CD14-positive monocyte (primary cell): ENCODE data around the gene GIT1. TPM values are rescaled to one million over a fixed set of nuclear protein-coding genes. Genes with fewer than 3 reads are reported as not detected.
A peak's percentile ranks its signal among the peaks of the same experiment; 100 is the strongest.

Experiments
- DNase-seq, 3 donors: peaks; one replicate each; pipeline ENCODE4 v3.0.0-alpha.2; 2011 to 2022
- H2AFZ ChIP-seq: 2 replicates; pipeline ENCODE4 v1.6.0; 2012; ENCODE audit warnings: mild to moderate bottlenecking, low read depth, low read length, inconsistent platforms; ENCODE audit not compliant: insufficient read depth, poor library complexity, severe bottlenecking
- H3K27ac ChIP-seq, 2 donors: 1 replicate in 1 of 2; 2 replicates in 1 of 2; pipeline ENCODE4 v1.5.1; 2012 to 2013; ENCODE audit warnings: low read length in 2 of 2, control low read depth in 1 of 2, inconsistent platforms in 1 of 2, low read depth in 1 of 2, mild to moderate bottlenecking in 1 of 2
- H3K27me3 ChIP-seq, 2 donors: one replicate each; pipeline versions ENCODE4 v1.6.0 to v1.6.1; 2011 to 2013; ENCODE audit warnings: low read length in 2 of 2; ENCODE audit not compliant: control insufficient read depth in 2 of 2, insufficient read depth in 2 of 2
- H3K36me3 ChIP-seq, 2 donors: replicated peaks in 1 of 2; 1 replicate in 1 of 2; 2 replicates in 1 of 2; pipeline versions ENCODE4 v1.5.1 to v1.6.1; 2012 to 2013; ENCODE audit warnings: low read length in 2 of 2, control low read depth in 1 of 2, inconsistent platforms in 1 of 2, mild to moderate bottlenecking in 1 of 2; ENCODE audit not compliant: insufficient read depth in 2 of 2, control insufficient read depth in 1 of 2
- H3K4me1 ChIP-seq, 2 donors: 1 replicate in 1 of 2; 2 replicates in 1 of 2; pipeline versions ENCODE4 v1.5.1 to v1.6.1; 2012 to 2013; ENCODE audit warnings: low read length in 2 of 2, control low read depth in 1 of 2, inconsistent platforms in 1 of 2, mild to moderate bottlenecking in 1 of 2, moderate library complexity in 1 of 2; ENCODE audit not compliant: insufficient read depth in 2 of 2, control insufficient read depth in 1 of 2
- H3K4me2 ChIP-seq: replicated peaks from 2 replicates; pipeline ENCODE3; 2012; ENCODE audit warnings: low read length, moderate library complexity, mild to moderate bottlenecking; ENCODE audit not compliant: poor library complexity, severe bottlenecking; ENCODE audit errors: extremely low read depth
- H3K4me3 ChIP-seq, 3 experiments: fragments of 200-600 bp in 1 of 3; sonication (generic) in 1 of 3; replicated peaks in 1 of 3; 1 replicate in 2 of 3; 2 replicates in 1 of 3; pipeline ENCODE4 v1.5.1; 2011 to 2013; ENCODE audit warnings: low read length in 3 of 3, mild to moderate bottlenecking in 3 of 3, control low read depth in 2 of 3, low read depth in 2 of 3, inconsistent platforms in 1 of 3, moderate library complexity in 1 of 3
- H3K79me2 ChIP-seq: 2 replicates; pipeline ENCODE4 v1.6.0; 2012; ENCODE audit warnings: mild to moderate bottlenecking, control low read depth, inconsistent platforms, low read length, moderate library complexity; ENCODE audit not compliant: insufficient read depth
- H3K9ac ChIP-seq: 2 replicates; pipeline ENCODE4 v1.6.0; 2017; ENCODE audit warnings: low read length, mild to moderate bottlenecking; ENCODE audit not compliant: insufficient read depth, poor library complexity, severe bottlenecking
- H3K9me3 ChIP-seq, 2 donors: replicated peaks in 1 of 2; 1 replicate in 1 of 2; 2 replicates in 1 of 2; pipeline versions ENCODE4 v1.5.1 to v1.6.1; 2012 to 2013; ENCODE audit warnings: low read length in 2 of 2, control low read depth in 1 of 2; ENCODE audit not compliant: control insufficient read depth in 1 of 2, insufficient read depth in 1 of 2
- H4K20me1 ChIP-seq: 2 replicates; pipeline ENCODE4 v1.6.0; 2012; ENCODE audit warnings: mild to moderate bottlenecking, low read length, control low read depth, moderate library complexity; ENCODE audit not compliant: insufficient read depth
- H3K27ac Mint-ChIP-seq, 7 donors: one replicate each; pipeline ENCODE4 v1.8.0; 2020; ENCODE audit warnings: mild to moderate bottlenecking in 7 of 7, mixed read lengths in 7 of 7, moderate library complexity in 6 of 7, inconsistent platforms in 2 of 7
- H3K27me3 Mint-ChIP-seq, 3 donors: one replicate each; pipeline ENCODE4 v1.8.0; 2021 to 2022; ENCODE audit warnings: low read depth in 3 of 3, mild to moderate bottlenecking in 3 of 3, mixed read lengths in 3 of 3, moderate library complexity in 3 of 3, inconsistent platforms in 1 of 3
- H3K36me3 Mint-ChIP-seq, 2 donors: one replicate each; pipeline ENCODE4 v1.8.0; 2020; ENCODE audit warnings: mixed read lengths in 2 of 2, inconsistent platforms in 1 of 2, mild to moderate bottlenecking in 1 of 2
- H3K4me1 Mint-ChIP-seq: one replicate; pipeline ENCODE4 v1.8.0; 2020; ENCODE audit warnings: mild to moderate bottlenecking, mixed read lengths
- H3K4me3 Mint-ChIP-seq, 2 donors: one replicate each; pipeline ENCODE4 v1.8.0; 2020; ENCODE audit warnings: mild to moderate bottlenecking in 2 of 2, mixed read lengths in 2 of 2, moderate library complexity in 1 of 2
- H3K9me3 Mint-ChIP-seq, 7 donors: one replicate each; pipeline ENCODE4 v1.8.0; 2020 to 2022; ENCODE audit warnings: mixed read lengths in 7 of 7, mild to moderate bottlenecking in 6 of 7, moderate library complexity in 6 of 7, inconsistent platforms in 2 of 7
- CTCF ChIP-seq: fragments of 200-600 bp; IDR thresholded peaks from one replicate; pipeline ENCODE4 v1.8.0; 2022; ENCODE audit warnings: antibody characterized with exemption, mild to moderate bottlenecking
- WGBS: methylation state at CpG from one replicate; pipeline ENCODE4 v1.1.5; 2013; ENCODE audit warnings: missing lambda C conversion rate; ENCODE audit not compliant: insufficient coverage; 5-methylcytosine and 5-hydroxymethylcytosine counted together
- intact Hi-C, 2 donors: fragments of 100-400 bp; cut with micrococcal nuclease; formaldehyde crosslinking; loops; one replicate each; pipeline versions ENCODE4 v1.15.0 to v1.15.1; 2023
- polyA plus RNA-seq, 3 donors: library from polyadenylated mRNA; depleted of rRNA in 1 of 3; unstranded in 2 of 3; stranded (reverse) in 1 of 3; fragments of 300-500 nt in 2 of 3; fragments of >200 nt in 1 of 3; fragmentation: Illumina TruSeq in 2 of 3; gene quantifications; 1 replicate in 2 of 3; 2 replicates in 1 of 3; pipeline ENCODE4 v1.2.3, GENCODE V29; 2012 to 2021

Gene GIT1
- polyA plus RNA-seq, 3 donors = 3.1 to 41.7 (median 4.4) TPM

GRCh38 chr17:29546830-29547229, 42.6 kb downstream of the GIT1 start:
- no peak overlapping the region for H3K4me3 ChIP-seq
- no peaks in the 10 kb centered on the region for H3K9me3 ChIP-seq
- peaks cover 35 to 51% of the 10 kb centered on the region in 2 donors for H3K36me3 Mint-ChIP-seq
- H3K27ac ChIP-seq = no peak overlapping the region
- no peak for DNase-seq
- intact Hi-C loops = no loop called here
- peak overlapping the region in 1 of 7 donors; percentile 53 for H3K27ac Mint-ChIP-seq
- no peaks in the 10 kb centered on the region for H3K27me3 Mint-ChIP-seq
- no peak overlapping the region for H3K4me2 ChIP-seq
- H3K9ac ChIP-seq = no peak overlapping the region
- no peaks in the 10 kb centered on the region for H3K79me2 ChIP-seq
- no peak overlapping the region for H2AFZ ChIP-seq
- H3K4me1 ChIP-seq = no peaks in the 10 kb centered on the region
- H3K27me3 ChIP-seq = no peaks in the 10 kb centered on the region
- no peak overlapping the region for H3K4me3 Mint-ChIP-seq
- no CpG with 5 or more reads among the region's 1 CpG for WGBS
- peaks cover 0 to under 1% (median 0%) of the 10 kb centered on the region in 7 donors for H3K9me3 Mint-ChIP-seq
- H4K20me1 ChIP-seq = peaks cover 9% of the 10 kb centered on the region
- H3K4me1 Mint-ChIP-seq = no peaks in the 10 kb centered on the region
- TF ChIP-seq CTCF = no peak
- peaks cover 32 to 58% of the 10 kb centered on the region in 2 donors for H3K36me3 ChIP-seq

- no peaks in the 10 kb centered on the region for H3K4me1 Mint-ChIP-seq
- peaks cover 38 to 53% of the 10 kb centered on the region in 2 donors for H3K36me3 Mint-ChIP-seq
- H3K9me3 Mint-ChIP-seq = no peaks in the 10 kb centered on the region
- H3K27ac Mint-ChIP-seq = no peak overlapping the region
- no peak overlapping the region for H3K4me3 Mint-ChIP-seq
- DNase-seq = no peak
- no peaks in the 10 kb centered on the region for H3K27me3 Mint-ChIP-seq
- Histone ChIP-seq H2AFZ (no peak overlapping the region), H3K27me3 (no peaks in the 10 kb centered on the region), H3K4me1 (no peaks in the 10 kb centered on the region), H3K36me3 (peaks cover 37 to 64% of the 10 kb centered on the region in 2 donors), H3K79me2 (no peaks in the 10 kb centered on the region), H3K9ac (no peak overlapping the region), H3K9me3 (no peaks in the 10 kb centered on the region), H4K20me1 (peaks cover 9% of the 10 kb centered on the region), H3K4me2 (no peak overlapping the region), H3K4me3 (no peak overlapping the region), H3K27ac (no peak overlapping the region)
- no CpG with 5 or more reads among the region's 1 CpG for WGBS
- intact Hi-C loops = no loop called here
- no peak for TF ChIP-seq CTCF
Observed at GRCh38 chr17:29546085-29546484, 43.4 kb downstream of the GIT1 start.
